GM19240 (cell line): ENCODE data around the gene METTL13.
A peak's percentile ranks its signal among the peaks of the same experiment; 100 is the strongest.

Source experiments
- DNase-seq: peaks from one replicate; pipeline ENCODE4 v3.0.0; 2011; ENCODE audit warnings: low spot score; ENCODE audit not compliant: insufficient read length

METTL13 gene, protein sequence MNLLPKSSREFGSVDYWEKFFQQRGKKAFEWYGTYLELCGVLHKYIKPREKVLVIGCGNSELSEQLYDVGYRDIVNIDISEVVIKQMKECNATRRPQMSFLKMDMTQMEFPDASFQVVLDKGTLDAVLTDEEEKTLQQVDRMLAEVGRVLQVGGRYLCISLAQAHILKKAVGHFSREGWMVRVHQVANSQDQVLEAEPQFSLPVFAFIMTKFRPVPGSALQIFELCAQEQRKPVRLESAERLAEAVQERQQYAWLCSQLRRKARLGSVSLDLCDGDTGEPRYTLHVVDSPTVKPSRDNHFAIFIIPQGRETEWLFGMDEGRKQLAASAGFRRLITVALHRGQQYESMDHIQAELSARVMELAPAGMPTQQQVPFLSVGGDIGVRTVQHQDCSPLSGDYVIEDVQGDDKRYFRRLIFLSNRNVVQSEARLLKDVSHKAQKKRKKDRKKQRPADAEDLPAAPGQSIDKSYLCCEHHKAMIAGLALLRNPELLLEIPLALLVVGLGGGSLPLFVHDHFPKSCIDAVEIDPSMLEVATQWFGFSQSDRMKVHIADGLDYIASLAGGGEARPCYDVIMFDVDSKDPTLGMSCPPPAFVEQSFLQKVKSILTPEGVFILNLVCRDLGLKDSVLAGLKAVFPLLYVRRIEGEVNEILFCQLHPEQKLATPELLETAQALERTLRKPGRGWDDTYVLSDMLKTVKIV

DNA sequence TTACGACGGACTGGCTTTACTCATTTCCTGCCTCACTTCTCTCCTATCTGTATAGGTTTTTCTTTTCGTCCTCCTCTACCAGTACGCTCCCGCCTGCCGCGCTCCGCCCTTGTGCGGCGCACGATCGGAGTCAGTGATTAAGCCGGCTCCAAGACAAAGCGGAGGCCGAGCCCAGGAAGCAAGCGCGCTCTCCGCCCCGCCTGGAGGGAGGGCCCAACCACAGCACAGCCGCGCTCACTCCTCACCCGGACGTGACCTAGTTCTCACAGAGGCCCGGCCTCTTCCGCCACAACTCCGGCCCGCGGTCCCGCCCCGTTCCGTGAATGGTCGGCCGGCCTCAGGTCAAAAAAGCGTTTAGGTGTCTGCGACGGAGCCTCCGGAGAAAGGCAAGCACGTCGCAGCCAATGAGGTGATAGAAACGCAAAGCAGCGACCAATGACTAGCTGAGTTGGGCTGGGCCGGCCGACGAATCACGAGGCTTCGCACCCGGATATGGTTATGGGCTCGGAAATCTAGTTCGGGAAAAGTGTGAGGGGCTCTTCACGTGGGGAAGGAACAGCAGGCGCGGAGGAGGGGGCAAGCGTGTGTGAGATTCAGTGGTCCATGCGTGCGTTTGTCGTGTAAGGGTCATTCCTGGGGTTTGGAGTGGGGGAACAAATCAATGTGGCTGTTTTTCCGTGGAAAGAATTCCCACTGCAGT lies at the start of gene METTL13:
Gene METTL13, plus strand, starts transcription at position 485 of the 700 bp plus-strand sequence. CDS start 308 bp downstream, outside the sequence.
- peak; percentile 88 for DNase-seq

DNA sequence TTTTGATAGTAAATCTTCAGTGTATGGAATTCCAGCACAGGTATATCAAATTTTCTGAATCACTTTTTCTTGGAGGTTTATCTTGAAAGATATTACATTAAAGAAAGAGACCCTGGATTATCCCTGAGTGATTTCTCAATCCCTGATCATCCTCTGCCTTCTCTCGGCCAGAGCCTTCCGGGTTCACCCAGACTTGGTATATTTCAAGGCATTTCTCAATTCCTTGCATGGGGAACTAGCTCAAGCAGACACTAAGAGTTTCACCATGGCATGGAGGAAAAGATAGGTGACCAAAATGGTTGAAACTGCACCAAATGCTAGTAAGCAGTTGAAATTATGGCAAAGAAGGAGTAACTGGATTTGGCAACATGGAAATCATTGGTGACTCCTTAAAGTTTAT lies 45.3 kb upstream of the METTL13 start:
- no peak for DNase-seq

DNA sequence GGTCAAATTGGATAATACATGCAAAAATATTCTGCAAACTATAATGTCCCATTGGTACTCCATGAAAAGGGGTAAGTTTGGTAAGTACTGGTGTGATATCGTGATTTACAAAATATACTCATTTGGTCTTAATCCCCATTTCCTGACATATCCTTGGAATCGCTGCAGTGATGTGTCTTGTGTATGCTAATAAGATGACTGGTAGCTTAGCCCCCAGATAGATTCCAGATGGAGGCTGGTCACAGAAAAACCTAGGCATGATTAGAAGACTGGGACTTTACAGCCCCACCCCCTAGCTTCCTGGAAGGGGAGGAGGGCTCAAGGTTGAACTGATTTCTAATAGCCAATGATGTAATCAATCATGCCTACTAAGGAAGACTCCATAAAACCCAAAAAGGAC lies 42.5 kb upstream of the METTL13 start:
- no peak for DNase-seq

DNA sequence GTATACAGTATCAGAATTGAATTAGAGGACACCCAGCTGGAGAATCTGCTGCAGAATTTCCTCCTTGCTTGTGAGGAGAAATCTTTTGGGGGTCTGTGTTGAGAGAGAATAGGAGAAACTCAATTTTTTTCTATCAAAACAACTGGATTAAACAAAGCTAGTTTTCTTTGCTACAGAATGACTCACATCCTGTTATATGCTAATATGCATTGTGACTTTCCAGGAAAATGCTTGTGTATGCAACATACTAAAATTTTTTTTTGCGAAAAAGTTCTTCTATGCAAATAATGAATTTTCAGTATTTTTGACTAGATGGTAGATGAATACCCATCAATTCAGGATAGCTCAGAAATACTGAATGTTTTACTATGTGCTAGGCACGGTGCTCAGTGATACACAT lies 41.8 kb upstream of the METTL13 start:
- no peak for DNase-seq

DNA sequence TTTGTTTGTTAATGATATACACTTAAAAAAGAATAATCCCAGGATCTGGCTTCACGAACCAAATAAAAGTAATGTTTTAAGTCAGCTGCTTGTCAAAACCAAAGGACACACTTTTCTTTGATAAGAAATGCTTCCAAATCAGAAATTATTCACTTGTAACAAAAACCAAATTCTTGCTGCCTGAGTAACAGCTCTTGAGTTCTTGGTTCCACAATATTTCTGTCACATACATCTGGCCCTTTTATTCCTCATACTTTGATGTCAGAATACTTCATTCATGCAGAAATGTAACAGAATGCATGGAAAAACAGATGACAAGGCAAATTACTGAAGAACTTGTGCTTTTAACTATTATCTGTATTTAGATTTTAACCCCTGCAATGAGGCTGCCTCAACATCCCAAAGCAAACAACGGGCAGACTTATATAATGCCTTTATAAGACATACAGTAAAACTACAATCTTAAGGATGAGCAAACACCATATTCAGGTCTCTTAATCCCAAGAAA lies 41.0 kb upstream of the METTL13 start:
- no peak for DNase-seq

DNA sequence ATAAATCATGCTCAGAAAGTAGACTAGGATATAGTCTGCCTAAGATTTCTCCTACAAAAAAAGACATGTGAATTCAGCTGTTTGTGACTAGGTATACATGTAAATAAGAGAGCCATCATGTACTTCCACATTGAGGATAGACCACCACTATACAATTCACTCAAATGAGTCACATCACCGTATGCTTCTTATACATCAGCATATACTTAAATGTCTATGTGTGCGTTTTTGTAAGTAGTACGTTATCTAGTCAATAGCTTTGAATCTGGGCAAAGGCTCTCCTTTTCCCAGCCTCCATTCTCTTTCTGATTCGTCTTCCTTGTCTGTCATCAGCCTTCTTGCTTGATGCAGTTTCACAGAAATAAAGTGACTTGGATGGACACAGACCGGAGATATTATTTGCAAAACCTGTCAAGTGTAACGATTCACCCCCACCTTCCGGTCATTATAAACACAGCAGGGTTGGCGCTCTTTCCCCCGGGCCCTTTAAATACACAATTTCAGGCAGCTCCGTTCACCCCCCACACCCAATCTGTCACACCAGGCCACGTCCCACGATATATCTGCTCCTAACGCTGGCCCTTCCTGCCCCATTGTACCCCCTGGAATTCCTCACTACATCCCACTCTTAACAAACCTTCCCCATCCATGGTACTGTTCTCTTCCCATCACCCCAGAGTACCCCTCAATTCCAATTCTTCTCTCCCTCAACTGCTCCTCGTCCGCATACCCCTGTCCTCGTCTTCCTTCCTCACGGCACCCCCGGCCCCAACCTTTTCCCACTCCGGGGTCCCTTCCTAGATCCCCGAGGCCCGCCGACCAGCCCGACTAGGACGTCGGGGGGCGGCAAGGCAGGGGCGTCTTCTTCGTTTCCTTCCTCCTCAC lies 40.2 kb upstream of the METTL13 start:
- DNase-seq: no peak

DNA sequence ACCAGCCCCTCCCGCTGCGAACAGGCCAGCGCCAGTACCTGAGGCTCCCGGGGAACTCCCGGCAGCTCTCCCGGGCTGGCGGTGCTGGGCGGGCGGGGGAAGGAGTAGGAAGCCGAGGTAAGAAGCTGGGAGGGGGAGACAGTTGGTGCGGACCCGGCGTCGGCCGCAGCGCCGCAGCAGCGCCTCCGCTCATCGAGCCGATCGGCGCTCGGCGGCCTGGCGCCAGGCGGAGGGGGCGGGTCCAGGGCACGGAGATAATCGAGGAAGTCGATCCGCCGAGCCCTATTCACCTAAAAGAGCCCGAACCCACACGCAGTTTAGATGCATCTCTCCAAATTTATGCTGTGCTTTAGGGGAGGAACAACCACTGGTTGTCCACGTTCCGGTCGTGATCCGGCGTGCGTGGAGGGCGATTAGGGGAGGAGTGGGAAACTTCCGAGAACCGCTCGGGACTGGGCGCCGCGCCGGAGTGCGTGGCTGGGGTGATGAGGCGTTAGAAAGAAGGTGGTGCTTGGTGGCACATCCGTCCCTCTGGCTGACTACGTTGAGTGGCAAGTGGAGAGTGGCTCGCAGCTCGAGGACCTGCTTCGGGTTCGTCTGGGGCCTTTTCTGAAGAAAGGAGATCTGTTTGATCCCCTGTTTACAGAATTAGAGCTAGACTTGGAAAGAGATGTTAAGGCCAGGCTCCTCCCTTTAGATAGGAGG lies 39.4 kb upstream of the METTL13 start, which contains the start of gene VAMP4:
Gene VAMP4, minus strand, starts transcription at position 194 of the 705 bp plus-strand sequence. CDS start 3,651 bp downstream, outside the sequence.
- DNase-seq: peak; percentile 57

DNA sequence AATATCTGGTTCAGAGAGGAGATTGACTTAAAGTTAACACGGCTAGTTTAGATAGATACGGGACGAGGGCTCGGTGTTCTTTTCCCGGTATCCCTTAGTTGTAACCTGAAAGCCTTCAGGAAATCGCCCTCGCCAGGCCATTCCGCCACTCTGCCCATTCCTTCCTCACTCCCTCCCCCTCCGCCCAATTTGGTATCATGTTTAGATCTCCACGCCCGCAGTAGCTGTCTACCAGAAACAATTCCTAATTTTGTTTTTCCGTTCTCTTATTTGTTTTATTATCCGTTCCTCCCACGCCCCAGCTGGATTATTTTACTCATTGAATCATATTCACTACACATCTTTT lies 38.9 kb upstream of the METTL13 start:
- no peak for DNase-seq

DNA sequence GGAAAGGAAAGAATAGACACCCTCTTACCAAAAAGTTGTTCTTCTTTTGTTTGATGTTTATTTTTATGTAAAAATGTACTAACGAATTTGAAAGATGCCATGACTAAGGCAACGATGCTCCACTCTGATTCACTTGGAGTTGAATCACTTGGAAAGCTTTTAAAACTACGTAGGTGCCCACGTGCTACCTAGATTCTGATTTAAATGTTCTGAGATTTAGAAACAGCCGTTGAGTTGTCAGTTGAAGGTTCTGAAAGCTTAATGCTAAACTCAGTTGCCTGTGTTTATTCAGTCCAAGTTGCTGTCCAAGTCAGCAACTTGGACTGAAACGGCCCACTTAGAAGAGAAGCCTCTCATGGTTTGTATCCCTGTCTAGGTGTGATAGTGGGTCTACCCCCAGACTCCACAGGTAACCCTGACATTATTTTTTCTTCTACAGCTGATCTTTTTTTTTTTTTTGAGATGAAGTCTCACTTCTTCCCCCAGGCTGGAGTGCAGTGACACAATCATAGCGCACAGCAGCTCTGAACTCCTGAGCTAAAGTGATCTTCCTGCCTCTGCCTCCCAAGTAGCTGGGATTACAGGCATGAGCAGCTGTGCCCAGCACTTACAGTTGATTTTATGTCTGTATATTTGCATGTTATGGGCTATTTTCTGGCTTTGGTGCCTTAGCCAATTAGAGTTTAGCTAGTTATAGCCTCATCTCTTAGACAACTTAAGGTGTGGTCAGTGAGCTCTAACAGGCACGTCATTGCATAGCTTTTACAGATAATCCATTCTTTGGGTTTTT lies 38.2 kb upstream of the METTL13 start:
- no peak for DNase-seq

DNA sequence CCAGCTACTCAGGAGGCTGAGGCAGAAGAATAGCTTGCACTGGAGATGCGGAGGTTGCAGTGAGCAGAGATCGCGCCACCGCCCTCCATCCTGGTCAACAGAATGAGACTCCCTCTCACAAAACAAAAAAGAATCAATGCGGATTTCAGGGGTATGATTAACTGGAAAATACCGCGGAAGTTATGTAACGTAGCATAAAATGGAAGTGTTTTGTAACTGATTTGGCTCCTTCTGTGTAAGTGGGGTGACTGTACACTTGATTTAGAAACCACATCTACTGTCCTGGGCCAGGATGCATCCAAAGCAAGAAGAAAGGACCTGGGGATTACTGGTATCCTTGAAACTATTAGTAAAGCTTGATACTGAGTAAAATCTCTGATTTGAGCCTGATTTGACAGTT lies 36.5 kb upstream of the METTL13 start:
- DNase-seq: no peak

DNA sequence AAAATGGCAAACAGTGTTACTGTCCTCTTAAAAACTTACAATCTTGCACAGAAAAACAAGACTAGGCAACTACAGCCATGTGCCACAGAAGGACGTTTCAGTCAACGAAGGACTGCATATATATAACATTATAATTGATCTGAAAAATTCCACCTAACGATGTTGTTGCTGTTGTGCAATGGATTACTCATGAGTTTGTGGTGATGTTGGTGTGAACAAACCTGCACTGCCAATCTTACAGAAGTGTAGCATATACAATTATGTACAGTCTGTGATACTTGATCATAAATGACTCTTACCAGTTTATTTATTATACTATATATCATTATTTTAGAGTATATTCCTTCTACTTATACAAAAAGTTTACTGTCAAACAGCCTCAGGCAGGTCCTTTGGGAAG lies 32.8 kb upstream of the METTL13 start:
- no peak for DNase-seq

DNA sequence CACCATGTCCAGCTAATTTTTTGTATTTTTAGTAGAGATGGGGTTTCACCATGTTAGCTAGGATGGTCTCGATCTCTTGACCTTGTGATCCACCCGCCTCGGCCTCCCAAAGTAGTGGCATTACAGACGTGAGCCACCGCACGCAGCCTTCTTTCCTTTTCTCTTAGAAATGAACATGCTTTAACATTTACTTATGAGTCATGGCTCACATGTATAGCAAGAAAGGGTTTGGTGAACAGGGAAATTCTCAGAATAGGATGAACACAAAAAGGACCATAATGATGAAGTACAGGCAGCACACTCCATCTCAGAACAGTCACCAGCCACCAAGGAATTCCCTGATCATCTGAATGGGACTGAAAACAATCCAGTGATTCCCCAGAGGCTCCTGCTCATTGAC lies 30.2 kb upstream of the METTL13 start:
- DNase-seq: no peak

DNA sequence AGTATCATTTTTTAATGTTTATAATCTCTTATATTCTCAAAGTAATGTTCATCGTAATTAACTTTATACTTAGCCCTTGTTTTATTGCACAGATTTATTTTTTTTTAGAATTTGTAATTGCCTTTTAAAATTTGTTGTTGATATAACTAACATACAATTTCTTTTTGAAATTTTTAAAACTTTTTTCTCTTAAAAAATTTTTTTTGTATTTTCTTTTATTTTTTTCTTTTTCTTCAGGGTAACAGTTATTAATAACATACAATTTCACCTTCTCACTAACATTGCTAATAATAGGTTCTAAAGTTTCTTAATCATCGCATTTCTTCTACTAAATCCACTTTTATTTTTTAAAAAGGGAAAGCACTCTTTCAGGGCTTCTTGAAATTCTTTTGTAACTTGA lies 28.3 kb upstream of the METTL13 start:
- no peak for DNase-seq

DNA sequence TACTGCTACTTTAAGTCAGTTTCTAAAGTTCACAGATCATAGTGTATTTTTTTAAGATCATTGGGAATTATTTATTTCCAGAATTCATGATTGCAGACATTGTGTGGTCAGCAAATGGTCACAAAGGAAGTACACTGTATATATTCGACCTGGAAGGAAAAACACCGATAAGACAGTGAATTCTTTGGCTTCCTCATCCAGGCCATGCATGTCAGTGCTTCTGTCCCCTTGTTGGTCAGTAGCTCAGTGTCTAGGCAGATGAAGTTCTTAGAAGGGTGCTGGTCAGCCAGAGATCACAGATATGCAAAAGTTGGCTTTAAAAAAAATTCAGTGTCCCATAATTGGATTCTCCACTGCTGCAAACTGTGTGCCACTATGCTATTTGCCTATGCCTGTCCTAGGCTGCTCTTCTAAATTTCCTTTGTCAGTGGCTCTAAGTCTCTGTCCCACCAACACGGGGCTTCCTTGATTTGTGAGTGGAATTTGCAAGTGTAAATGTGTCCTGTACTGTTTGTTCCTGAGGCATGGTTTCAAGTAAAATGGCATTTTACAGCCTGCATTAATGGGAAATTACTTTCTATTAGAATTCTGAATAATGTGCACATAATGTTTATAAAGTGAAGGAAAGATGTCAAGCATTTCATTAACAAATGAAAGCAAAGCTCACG lies 27.6 kb upstream of the METTL13 start:
- no peak for DNase-seq

DNA sequence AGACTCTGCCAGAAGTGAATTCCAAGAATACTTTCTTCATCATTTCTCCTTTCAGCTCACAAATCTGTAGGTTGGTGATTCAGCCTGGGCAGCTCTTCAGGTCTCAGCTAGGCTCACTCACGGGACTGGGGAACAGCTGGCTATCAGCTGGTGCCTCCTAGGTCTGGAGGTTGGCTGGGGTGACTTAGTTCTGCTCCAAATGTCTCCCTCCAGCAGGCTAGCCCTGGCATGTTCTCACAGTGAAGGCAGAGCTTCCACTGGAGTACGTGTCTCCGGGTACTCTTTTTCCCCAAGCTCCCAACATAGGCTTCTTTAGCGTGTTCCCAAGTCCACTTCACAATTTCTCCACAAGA lies 27.1 kb upstream of the METTL13 start:
- no peak for DNase-seq

DNA sequence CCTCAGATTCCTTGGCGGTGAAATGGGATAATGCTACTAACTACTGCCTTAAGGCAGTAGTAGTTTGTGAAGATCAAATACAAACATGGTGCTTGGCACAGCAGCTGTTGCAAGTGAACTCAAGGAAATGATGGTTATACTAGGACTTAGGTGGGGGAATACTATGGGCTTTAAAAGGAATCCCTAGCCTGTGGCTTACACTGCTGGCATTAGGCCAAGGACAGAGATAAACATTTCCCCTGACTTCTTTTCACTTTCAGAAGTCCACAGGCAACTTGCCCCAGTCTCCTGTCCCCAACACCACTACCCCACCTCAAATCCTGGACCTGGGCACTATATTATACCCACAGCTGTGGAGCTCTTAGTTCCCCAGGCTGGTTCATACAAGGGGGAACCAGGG lies 26.5 kb upstream of the METTL13 start:
- DNase-seq: no peak

DNA sequence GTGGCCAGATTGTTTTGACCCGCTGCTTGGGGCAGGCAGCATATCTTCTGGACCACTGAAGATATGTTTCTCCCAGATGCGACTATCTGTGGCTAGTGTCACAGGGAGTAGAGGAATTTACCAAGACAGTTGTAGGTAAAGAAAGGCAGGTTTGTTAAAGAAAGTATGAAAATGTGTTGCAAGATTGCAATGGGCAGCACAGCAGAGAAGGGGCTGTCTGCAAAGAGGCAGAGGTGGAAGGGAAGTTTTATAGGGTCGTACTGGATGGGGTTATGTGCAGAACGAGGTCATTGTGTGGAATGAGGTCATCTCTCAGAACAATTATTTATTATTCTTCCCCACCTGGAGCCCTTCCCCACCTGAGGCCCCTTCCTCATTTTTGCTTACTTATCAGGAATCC lies 24.6 kb upstream of the METTL13 start:
- DNase-seq: no peak

DNA sequence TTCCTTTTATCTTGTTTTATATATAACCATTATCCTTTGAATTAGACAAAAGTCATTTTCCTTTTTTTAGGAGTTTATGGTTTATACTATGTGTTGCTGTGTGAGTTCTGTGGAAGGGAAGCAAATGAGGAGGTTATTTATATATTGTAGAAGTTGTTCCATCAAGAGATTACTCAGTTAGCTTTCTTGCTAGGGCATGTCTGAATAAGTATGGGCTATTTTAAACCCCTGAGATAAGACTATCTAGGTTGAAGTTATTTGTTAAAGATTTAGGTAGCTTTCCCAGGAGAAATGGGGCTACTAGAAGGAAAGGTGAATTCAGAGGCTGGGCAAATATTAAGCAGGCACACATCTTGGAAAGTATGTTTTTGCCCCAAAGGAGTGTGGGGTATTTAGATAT lies 23.4 kb upstream of the METTL13 start:
- no peak for DNase-seq

DNA sequence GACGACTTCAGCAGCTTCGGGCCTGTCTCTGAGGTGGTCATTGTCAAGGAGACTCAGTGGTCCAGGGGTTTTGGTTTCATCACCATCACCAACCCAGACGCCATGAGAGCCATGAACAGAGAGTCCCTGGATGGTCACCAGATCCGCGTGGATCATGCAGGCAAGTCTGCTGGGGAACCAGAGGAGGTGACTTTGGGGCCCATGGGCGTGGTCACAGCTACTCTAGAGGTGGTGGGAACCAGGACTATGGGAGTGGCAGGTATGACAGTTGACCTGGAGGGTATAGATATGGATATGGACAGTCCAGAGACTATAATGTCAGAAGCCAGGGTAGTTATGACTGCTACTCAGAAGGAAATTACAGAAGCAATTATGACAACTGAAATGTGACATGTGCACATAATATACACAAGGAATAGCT lies 19.3 kb upstream of the METTL13 start:
- DNase-seq: no peak
